Ovary (tissue), 9 donors: ENCODE measurements around the gene NELFA. TPM values are rescaled to one million over a fixed set of nuclear protein-coding genes. Genes with fewer than 3 reads are reported as not detected.
A peak's percentile ranks its signal among the peaks of the same experiment; 100 is the strongest.

Experiments
- DNase-seq, 5 donors: peaks; one replicate each; pipeline ENCODE4 v3.0.0-alpha.2; 2019 to 2020
- H3K27ac ChIP-seq, 2 donors: fragments of 200-600 bp; one replicate each; pipeline versions ENCODE4 v1.5.1 to v1.8.0; 2019 to 2022
- H3K27me3 ChIP-seq: fragments of 200-600 bp; one replicate; pipeline ENCODE4 v1.8.0; 2022
- H3K36me3 ChIP-seq: fragments of 200-600 bp; sonication (generic); one replicate; pipeline ENCODE4 v1.5.1; 2019
- H3K4me1 ChIP-seq: one replicate; pipeline ENCODE4 v1.8.1; 2013; ENCODE audit warnings: mild to moderate bottlenecking, moderate library complexity; ENCODE audit not compliant: insufficient read depth
- H3K4me3 ChIP-seq: fragments of 200-600 bp; sonication (generic); one replicate; pipeline ENCODE4 v1.5.1; 2017
- H3K9me3 ChIP-seq, 2 donors: fragments of 200-600 bp in 1 of 2; sonication (generic) in 1 of 2; one replicate each; pipeline versions ENCODE4 v1.5.1 to v1.8.1; 2013 to 2019; ENCODE audit warnings: mild to moderate bottlenecking in 1 of 2, moderate library complexity in 1 of 2
- CTCF ChIP-seq, 3 donors: fragments of 450-650 bp in 2 of 3; fragments of 200-600 bp in 1 of 3; IDR thresholded peaks; one replicate each; pipeline versions ENCODE4 v1.5.1 to v1.8.0; 2016 to 2022; ENCODE audit warnings: antibody characterized with exemption in 3 of 3, mild to moderate bottlenecking in 1 of 3
- EP300 ChIP-seq: sonication (generic); formaldehyde crosslinking; IDR thresholded peaks from one replicate; pipeline ENCODE4 v1.6.1; 2017; ENCODE audit warnings: antibody characterized with exemption
- POLR2A ChIP-seq: fragments of 450-650 bp; IDR thresholded peaks from one replicate; pipeline ENCODE4 v1.6.1; 2017; ENCODE audit warnings: antibody characterized with exemption, mild to moderate bottlenecking, moderate library complexity
- WGBS, 3 donors: extraction: QIAGEN DNeasy Blood & Tissue Kit in 1 of 3; methylation state at CpG; one replicate each; pipeline versions ENCODE4 v1.1.5 to v1.1.7; 2013 to 2017; 5-methylcytosine and 5-hydroxymethylcytosine counted together
- intact Hi-C, 4 donors: fragments of 100-400 bp; cut with DNase I; formaldehyde crosslinking; loops; one replicate each; pipeline versions ENCODE4 v1.11.0 to v1.15.1; 2022 to 2023
- polyA plus RNA-seq, 2 donors: library from polyadenylated mRNA; stranded (reverse); fragments of 200-250 nt in 1 of 2; fragments of 350-450 nt in 1 of 2; fragmentation: Illumina TruSeq in 1 of 2; extraction: RNeasy Lipid Tissue Mini Kit (QIAGEN cat#74804) in 1 of 2; gene quantifications; one replicate each; pipeline ENCODE4 v1.2.3, GENCODE V29; 2013 to 2014
- total RNA-seq, 7 donors: library from RNA; depleted of rRNA in 2 of 7; stranded (reverse); fragments of >200 nt in 2 of 7; fragmentation: NEBNext Ultra II Directional in 3 of 7; extraction: Animal tissue kit (Norgen Biotek cat#: 25700) in 3 of 7; gene quantifications; one replicate each; pipeline versions ENCODE4 v1.1.0 to v1.2.4, GENCODE V29; 2016 to 2023
- donor health status: DM: no; HTN: no; CAD: no; lungs with moderate emphysema.
- donor health status: DM: no; HTN: no; CAD: no.
- donor health status: Bipolar disorder and iron deficiency.
- donor health status: DM: yes; HTN: yes; CAD: no.
- donor health status: DM: no; HTN: no; CAD: no.
- donor health status: DM: yes; HTN: yes; CAD: no.

NELFA gene
- total and polyA plus RNA-seq, 9 donors = 12.5 to 42.8 (median 30.8) TPM

GRCh38 chr4:1987296-1987695 lies 21.5 kb downstream of the NELFA start:
- no peak overlapping the region for H3K4me3 ChIP-seq
- H3K4me1 ChIP-seq = no peaks in the 10 kb centered on the region
- TF ChIP-seq CTCF (IDR thresholded peaks at IDR 0.05) = no peak
- TF ChIP-seq POLR2A = no peak
- TF ChIP-seq EP300 = no peak
- WGBS, 3 donors = 90 to 93% (median 90%) methylated on average over 18 to 19 of the region's 19 CpGs
- H3K27ac ChIP-seq = no peak overlapping the region
- DNase-seq = peak in 1 of 5 donors; percentile 13
- no peaks in the 10 kb centered on the region for H3K36me3 ChIP-seq
- H3K9me3 ChIP-seq = no peaks in the 10 kb centered on the region
- intact Hi-C loops = no loop called here
- no peaks in the 10 kb centered on the region for H3K27me3 ChIP-seq

- Histone ChIP-seq H3K9me3 (no peaks in the 10 kb centered on the region), H3K4me1 (no peaks in the 10 kb centered on the region), H3K36me3 (no peaks in the 10 kb centered on the region), H3K4me3 (no peak overlapping the region), H3K27me3 (no peaks in the 10 kb centered on the region), H3K27ac (no peak overlapping the region)
- DNase-seq = peak in 1 of 5 donors; percentile 10
- intact Hi-C loops = no loop called here
- TF ChIP-seq CTCF (IDR thresholded peaks at IDR 0.05) = no peak
- no peak for TF ChIP-seq EP300
- no peak for TF ChIP-seq POLR2A
- WGBS, 3 donors = 82 to 84% (median 84%) methylated on average over 22 of the region's 22 CpGs
These were observed 22.1 kb downstream of the NELFA start for GRCh38 chr4:1986578-1987210.

GRCh38 chr4:1985780-1986577 lies 22.8 kb downstream of the NELFA start:
- H3K36me3 ChIP-seq = no peaks in the 10 kb centered on the region
- WGBS, 3 donors = 89 to 90% (median 90%) methylated on average over 54 of the region's 54 CpGs
- intact Hi-C loops = no loop called here

GRCh38 chr4:1985294-1985693 lies 23.5 kb downstream of the NELFA start:
- intact Hi-C loops = no loop called here
- WGBS, 3 donors = 80 to 86% (median 84%) methylated on average over 14 of the region's 14 CpGs
- H3K27me3 ChIP-seq = no peaks in the 10 kb centered on the region
- DNase-seq = no peak
- H3K9me3 ChIP-seq = no peaks in the 10 kb centered on the region
- H3K36me3 ChIP-seq = no peaks in the 10 kb centered on the region
- H3K27ac ChIP-seq = no peak overlapping the region
- no peak overlapping the region for H3K4me3 ChIP-seq
- no peaks in the 10 kb centered on the region for H3K4me1 ChIP-seq
- TF ChIP-seq EP300 = no peak
- no peak for TF ChIP-seq CTCF (IDR thresholded peaks at IDR 0.05)
- TF ChIP-seq POLR2A = no peak

More at GRCh38 chr4:1985780-1986577, 22.8 kb downstream of the NELFA start:
- no peak overlapping the region for H3K4me3 ChIP-seq
- DNase-seq = peak in 1 of 5 donors; percentile 18
- no peak overlapping the region for H3K27ac ChIP-seq
- no peaks in the 10 kb centered on the region for H3K4me1 ChIP-seq
- no peaks in the 10 kb centered on the region for H3K9me3 ChIP-seq
- no peaks in the 10 kb centered on the region for H3K27me3 ChIP-seq
- TF ChIP-seq EP300 (no peak), POLR2A (no peak), CTCF (IDR thresholded peaks at IDR 0.05) (no peak)
